SK-N-SH (cell line): ENCODE data around the gene C19orf53. TPM values are rescaled to one million over a fixed set of nuclear protein-coding genes. Genes with fewer than 3 reads are reported as not detected.

Experiments
- CTCF ChIA-PET: fragments of 300-600, 350-600 bp; formaldehyde crosslinking; extraction: SDS; loops from one replicate; lab custom pipeline; 2021; lab: Yijun Ruan, JAX
- POLR2A ChIA-PET: fragments of 350-600 bp; sonication (Branson Sonifier 250); formaldehyde crosslinking; extraction: SDS; loops from one replicate; lab custom pipeline; 2020; ENCODE audit warnings: antibody characterized with exemption, inconsistent platforms; lab: Yijun Ruan, JAX
- DNase-seq: peaks from one replicate; pipeline ENCODE4 v3.0.0; 2012
- H2AFZ ChIP-seq: fragments of 200-600 bp; sonication (generic); 2 replicates; pipeline ENCODE4 v1.8.1; 2016; ENCODE audit warnings: antibody characterized with exemption, mild to moderate bottlenecking, low read depth
- H3F3A ChIP-seq: fragments of 200-600 bp; sonication (generic); replicated peaks from 2 replicates; pipeline ENCODE3; 2016; ENCODE audit warnings: antibody characterized with exemption, mild to moderate bottlenecking; ENCODE audit not compliant: insufficient read depth
- H3K27ac ChIP-seq, 2 experiments: fragments of 200-500 bp in 1 of 2; fragments of 200-600 bp in 1 of 2; sonication (Bioruptor generic) in 1 of 2; sonication (generic), shearing (Covaris generic) in 1 of 2; 2 replicates each; pipeline versions ENCODE4 v1.5.1 to v1.6.1; 2014 to 2016; ENCODE audit warnings: low read depth in 2 of 2, inconsistent platforms in 1 of 2, low read length in 1 of 2, mild to moderate bottlenecking in 1 of 2, mixed read lengths in 1 of 2
- H3K27me3 ChIP-seq: fragments of 200-600 bp; sonication (generic), shearing (Covaris generic); 2 replicates; pipeline ENCODE4 v1.6.1; 2016; ENCODE audit warnings: mixed run types; ENCODE audit not compliant: insufficient read depth
- H3K36me3 ChIP-seq, 2 experiments: fragments of 200-500 bp in 1 of 2; fragments of 200-600 bp in 1 of 2; sonication (Bioruptor generic) in 1 of 2; sonication (generic) in 1 of 2; replicated peaks in 1 of 2; 2 replicates each; pipeline versions ENCODE3 to v1.5.1; 2014 to 2016; ENCODE audit warnings: low read length in 1 of 2, mild to moderate bottlenecking in 1 of 2; ENCODE audit not compliant: insufficient read depth in 2 of 2, control insufficient read depth in 1 of 2
- H3K4me1 ChIP-seq, 2 experiments: fragments of 200-500 bp in 1 of 2; fragments of 200-600 bp in 1 of 2; sonication (Bioruptor generic) in 1 of 2; sonication (generic), shearing (Covaris generic) in 1 of 2; 2 replicates each; pipeline versions ENCODE4 v1.5.1 to v1.6.1; 2014 to 2016; ENCODE audit warnings: low read depth in 1 of 2, low read length in 1 of 2, mixed run types in 1 of 2; ENCODE audit not compliant: insufficient read depth in 2 of 2, control insufficient read depth in 1 of 2
- H3K4me2 ChIP-seq: fragments of 200-600 bp; sonication (generic), shearing (Covaris generic); 2 replicates; pipeline ENCODE4 v1.6.1; 2017; ENCODE audit warnings: mixed run types
- H3K4me3 ChIP-seq, 2 experiments: fragments of 200-500 bp in 1 of 2; fragments of 200-600 bp in 1 of 2; sonication (Bioruptor generic) in 1 of 2; sonication (generic), shearing (Covaris generic) in 1 of 2; 2 replicates each; pipeline versions ENCODE4 v1.5.1 to v1.8.1; 2014 to 2016; ENCODE audit warnings: low read depth in 2 of 2, inconsistent platforms in 1 of 2, low read length in 1 of 2, mild to moderate bottlenecking in 1 of 2, mixed read lengths in 1 of 2, moderate library complexity in 1 of 2
- H3K79me2 ChIP-seq: fragments of 200-600 bp; sonication (generic); 2 replicates; pipeline ENCODE4 v1.8.1; 2017; ENCODE audit warnings: mild to moderate bottlenecking; ENCODE audit not compliant: insufficient read depth
- H3K9ac ChIP-seq: fragments of 200-600 bp; sonication (generic); 2 replicates; pipeline ENCODE4 v1.6.1; 2017; ENCODE audit warnings: mixed run types
- H3K9me2 ChIP-seq: fragments of 200-600 bp; sonication (generic); 2 replicates; pipeline ENCODE4 v1.6.1; 2017; ENCODE audit warnings: mixed run types
- H3K9me3 ChIP-seq: fragments of 200-600 bp; sonication (generic); 2 replicates; pipeline ENCODE4 v1.6.1; 2017; ENCODE audit warnings: mixed run types, mild to moderate bottlenecking, moderate library complexity
- H4K20me1 ChIP-seq: fragments of 200-600 bp; sonication (generic); 2 replicates; pipeline ENCODE4 v1.6.1; 2017; ENCODE audit warnings: mild to moderate bottlenecking, mixed run types; ENCODE audit not compliant: insufficient read depth
- CHD2 ChIP-seq: fragments of 150-350 bp; IDR thresholded peaks from 2 replicates; pipeline ENCODE4 v1.6.1; 2018; ENCODE audit warnings: low read length; ENCODE audit not compliant: partially characterized antibody
- CTCF ChIP-seq: fragments of 200-600 bp; sonication (generic); IDR thresholded peaks from 2 replicates; pipeline ENCODE4 v1.6.1; 2017; ENCODE audit warnings: antibody characterized with exemption, mild to moderate bottlenecking, moderate library complexity
- ELF1 ChIP-seq: IDR thresholded peaks from 2 replicates; pipeline ENCODE4 v1.4.0; 2012
- EP300 ChIP-seq, 2 experiments: IDR thresholded peaks; 2 replicates each; pipeline versions ENCODE4 v1.4.0 to v1.6.1; 2012; ENCODE audit warnings: borderline replicate concordance in 1 of 2, low read depth in 1 of 2, low read length in 1 of 2
- FOSL2 ChIP-seq: IDR thresholded peaks from 2 replicates; pipeline ENCODE4 v1.4.0; 2012; ENCODE audit warnings: low read depth, mild to moderate bottlenecking, moderate library complexity, borderline replicate concordance
- FOXM1 ChIP-seq: IDR thresholded peaks from 2 replicates; pipeline ENCODE4 v1.4.0; 2012; ENCODE audit warnings: low read depth, mild to moderate bottlenecking
- GABPA ChIP-seq: IDR thresholded peaks from 2 replicates; pipeline ENCODE4 v1.4.0; 2012; ENCODE audit warnings: low read depth, mild to moderate bottlenecking
- IRF3 ChIP-seq: fragments of 150-350 bp; IDR thresholded peaks from 2 replicates; pipeline ENCODE4 v1.6.1; 2016; ENCODE audit warnings: mild to moderate bottlenecking, low read depth, low read length
- JUND ChIP-seq: IDR thresholded peaks from 2 replicates; pipeline ENCODE4 v1.4.0; 2012
- MAX ChIP-seq: IDR thresholded peaks from 2 replicates; pipeline ENCODE4 v1.4.0; 2012; ENCODE audit warnings: low read depth
- MEF2A ChIP-seq: IDR thresholded peaks from 2 replicates; pipeline ENCODE4 v1.4.0; 2012; ENCODE audit warnings: low read depth, borderline replicate concordance
- MXI1 ChIP-seq: IDR thresholded peaks from 2 replicates; pipeline ENCODE4 v1.6.1; 2012; ENCODE audit warnings: mild to moderate bottlenecking, low read depth, low read length, improper control_type of control experiment
- NFIC ChIP-seq: IDR thresholded peaks from 2 replicates; pipeline ENCODE4 v1.4.0; 2012; ENCODE audit warnings: borderline replicate concordance
- NRF1 ChIP-seq: IDR thresholded peaks from 2 replicates; pipeline ENCODE4 v1.6.1; 2012; ENCODE audit warnings: low read depth, mild to moderate bottlenecking, low read length
- POLR2AphosphoS5 ChIP-seq: IDR thresholded peaks from 2 replicates; pipeline ENCODE4 v1.6.1; 2012; ENCODE audit warnings: low read depth, low read length
- RCOR1 ChIP-seq: fragments of 150-350 bp; IDR thresholded peaks from 2 replicates; pipeline ENCODE4 v1.6.1; 2017; ENCODE audit warnings: antibody characterized with exemption, low read length
- RFX5 ChIP-seq: IDR thresholded peaks from 2 replicates; pipeline ENCODE4 v1.6.1; 2012; ENCODE audit warnings: mild to moderate bottlenecking, improper control_type of control experiment, low read length
- RXRA ChIP-seq: IDR thresholded peaks from 2 replicates; pipeline ENCODE4 v1.4.0; 2012; ENCODE audit warnings: low read depth, mild to moderate bottlenecking, borderline replicate concordance
- SIN3A ChIP-seq: IDR thresholded peaks from 2 replicates; pipeline ENCODE4 v1.6.1; 2012; ENCODE audit warnings: low read depth, mild to moderate bottlenecking, low read length, moderate library complexity, borderline replicate concordance
- SMC3 ChIP-seq: IDR thresholded peaks from 2 replicates; pipeline ENCODE4 v1.6.1; 2012; ENCODE audit warnings: low read depth, low read length, improper control_type of control experiment
- TAF1 ChIP-seq: IDR thresholded peaks from 2 replicates; pipeline ENCODE4 v1.6.1; 2012; ENCODE audit warnings: low read depth, mild to moderate bottlenecking, low read length, moderate library complexity, borderline replicate concordance
- TCF12 ChIP-seq: IDR thresholded peaks from 2 replicates; pipeline ENCODE4 v1.4.0; 2012
- TEAD4 ChIP-seq: IDR thresholded peaks from 2 replicates; pipeline ENCODE4 v1.4.0; 2012; ENCODE audit warnings: mild to moderate bottlenecking, borderline replicate concordance; ENCODE audit not compliant: insufficient read depth
- USF1 ChIP-seq: IDR thresholded peaks from 2 replicates; pipeline ENCODE4 v1.4.0; 2012; ENCODE audit warnings: low read depth, borderline replicate concordance
- USF2 ChIP-seq: fragments of 150-350 bp; IDR thresholded peaks from 2 replicates; pipeline ENCODE4 v1.6.1; 2017; ENCODE audit warnings: antibody characterized with exemption, low read length, low read depth, borderline replicate concordance
- YY1 ChIP-seq: IDR thresholded peaks from 2 replicates; pipeline ENCODE4 v1.4.0; 2012; ENCODE audit warnings: low read depth, mild to moderate bottlenecking
- ZBTB33 ChIP-seq: IDR thresholded peaks from 2 replicates; pipeline ENCODE4 v1.4.0; 2012; ENCODE audit warnings: low read depth, borderline replicate concordance
- WGBS: methylation state at CpG from one replicate; pipeline ENCODE4 v1.1.6; 2017; ENCODE audit warnings: low lambda C conversion rate; 5-methylcytosine and 5-hydroxymethylcytosine counted together
- polyA plus RNA-seq, 3 experiments: library from polyadenylated mRNA; depleted of rRNA; stranded (reverse); fragments of >200 nt; gene quantifications; 2 replicates each; pipeline ENCODE4 v1.2.3, GENCODE V29; 2012

C19orf53 gene
- polyA plus RNA-seq, 1 of the 3 experiments (the other 2 are of a cell fraction): 554 TPM

GRCh38 chr19:13781547-13781946 lies 7.3 kb downstream of the C19orf53 start:
- Histone ChIP-seq H3K4me1 (peaks cover 5 to 19% of the 10 kb centered on the region in 2 experiments; a peak in 3 of 4 replicates), H2AFZ (no peak overlapping the region), H3K4me2 (peak overlapping the region; percentile 32; the same call in 1 of the 2 replicates), H3K9me3 (no peaks in the 10 kb centered on the region), H3K9ac (peak overlapping the region; percentile 32; the same call in 1 of the 2 replicates), H3K27ac (peak overlapping the region; percentile 64 to 71), H3K4me3 (no peak overlapping the region), H3K27me3 (no peaks in the 10 kb centered on the region), H4K20me1 (no peaks in the 10 kb centered on the region), H3K79me2 (peaks cover 12% of the 10 kb centered on the region), H3K9me2 (no peaks in the 10 kb centered on the region), H3K36me3 (peaks cover 18 to 23% of the 10 kb centered on the region in 2 experiments), H3F3A (peaks cover 35% of the 10 kb centered on the region)
- ChIA-PET POLR2A (interaction anchor here (0.6 to 0.8 kb wide), 2 partner anchors 65 to 147 kb away, joined by 3 to 4 read pairs; no protein-coding TSS in a partner anchor), CTCF (interaction anchor here (6.7 kb wide), 1 partner anchor 80 kb away, joined by 133 read pairs; no protein-coding TSS in a partner anchor)
- 8% methylated on average over 5 of the region's 5 CpGs for WGBS
- DNase-seq: peak; percentile 86
- TF ChIP-seq GABPA: no peak
- no peak for TF ChIP-seq EP300 (IDR thresholded peaks at IDR 0.05; ENCODE audit: borderline replicate concordance in 1 of 2, low read depth in 1 of 2, low read length in 1 of 2)
- 0 out of 2 replicates have a peak, but pooled peaks have one; percentile 32 for TF ChIP-seq TAF1
- TF ChIP-seq FOSL2: no peak
- no peak for TF ChIP-seq SMC3
- no peak; the same call in 1 of the 2 replicates for TF ChIP-seq YY1
- no peak for TF ChIP-seq TEAD4
- no peak for TF ChIP-seq CHD2
- TF ChIP-seq CTCF: no peak
- TF ChIP-seq POLR2AphosphoS5: peak; percentile 37; the same call in 1 of the 2 replicates
- TF ChIP-seq RCOR1: peak; percentile 44; the same call in 1 of the 2 replicates
- TF ChIP-seq NRF1: no peak
- no peak for TF ChIP-seq IRF3
- TF ChIP-seq NFIC: no peak
- TF ChIP-seq FOXM1: no peak
- peak; percentile 61; the same call in 1 of the 2 replicates for TF ChIP-seq MXI1
- TF ChIP-seq USF2: no peak
- TF ChIP-seq RFX5: 0 out of 2 replicates have a peak, but pooled peaks have one; percentile 34
- TF ChIP-seq USF1: no peak
- no peak for TF ChIP-seq MEF2A
- no peak for TF ChIP-seq ELF1
- no peak for TF ChIP-seq RXRA
- TF ChIP-seq MAX: peak; percentile 51; the same call in 1 of the 2 replicates
- TF ChIP-seq TCF12: no peak
- peak; percentile 27; the same call in 1 of the 2 replicates for TF ChIP-seq JUND
- TF ChIP-seq SIN3A: peak; percentile 43; the same call in 1 of the 2 replicates
- no peak for TF ChIP-seq ZBTB33
